Left hindlimb (tissue), 1 donor: ENCODE results near the gene SLC6A17.

Experiments
- DNase-seq: peaks from one replicate; pipeline ENCODE4 v3.0.0-alpha.2; 2018

The SLC6A17 gene

GRCh38 chr1:110243146-110243545 is 92.9 kb downstream of the SLC6A17 start:
- DNase-seq, result no peak

- no peak for DNase-seq
These were observed 93.3 kb downstream of the SLC6A17 start for GRCh38 chr1:110243574-110243973.

GRCh38 chr1:110245876-110246620 is 95.8 kb downstream of the SLC6A17 start:
- DNase-seq, result no peak

GRCh38 chr1:110248746-110249145 is 98.5 kb downstream of the SLC6A17 start:
- DNase-seq, result no peak

- no peak for DNase-seq
These were observed 99.0 kb downstream of the SLC6A17 start for GRCh38 chr1:110249256-110249655.

- DNase-seq, result no peak
These were observed 99.7 kb downstream of the SLC6A17 start for GRCh38 chr1:110250008-110250407.

DNA sequence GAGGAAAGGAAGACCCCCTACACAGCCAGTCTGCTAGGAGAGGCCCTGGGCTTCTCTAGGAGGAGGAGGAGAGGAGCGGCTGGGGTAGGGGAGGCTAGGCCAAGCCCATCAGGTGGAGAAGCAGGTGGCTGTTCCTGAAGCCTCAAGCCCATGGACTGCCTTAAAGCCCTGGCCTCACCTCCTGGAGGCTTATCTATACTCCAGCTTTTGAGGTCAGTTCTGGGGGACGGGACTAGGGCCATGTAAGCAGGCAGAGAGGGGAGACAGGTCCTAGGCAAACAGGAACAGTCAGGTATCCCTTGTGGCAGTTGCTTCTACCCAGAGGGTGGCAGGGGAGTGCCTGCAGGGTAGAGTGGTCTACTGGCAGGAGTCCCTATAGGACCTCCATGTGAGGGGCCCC is 100.5 kb downstream of the SLC6A17 start:
- no peak for DNase-seq
